Astrocyte (in vitro differentiated cells and primary cell): ENCODE results near the gene TJP1.

Experiments
- EZH2 ChIP-seq: IDR thresholded peaks from 2 replicates; pipeline ENCODE4 v1.6.1; 2012; ENCODE audit warnings: mild to moderate bottlenecking, low read length, inconsistent platforms; ENCODE audit not compliant: insufficient read depth
- TF ChIP-seq, protein P1 (sequence below): IDR thresholded peaks from 2 replicates; pipeline ENCODE4 v1.5.1; 2011; ENCODE audit warnings: low read depth, mild to moderate bottlenecking, inconsistent platforms, low read length, moderate library complexity; ENCODE audit not compliant: insufficient read depth

DNA sequence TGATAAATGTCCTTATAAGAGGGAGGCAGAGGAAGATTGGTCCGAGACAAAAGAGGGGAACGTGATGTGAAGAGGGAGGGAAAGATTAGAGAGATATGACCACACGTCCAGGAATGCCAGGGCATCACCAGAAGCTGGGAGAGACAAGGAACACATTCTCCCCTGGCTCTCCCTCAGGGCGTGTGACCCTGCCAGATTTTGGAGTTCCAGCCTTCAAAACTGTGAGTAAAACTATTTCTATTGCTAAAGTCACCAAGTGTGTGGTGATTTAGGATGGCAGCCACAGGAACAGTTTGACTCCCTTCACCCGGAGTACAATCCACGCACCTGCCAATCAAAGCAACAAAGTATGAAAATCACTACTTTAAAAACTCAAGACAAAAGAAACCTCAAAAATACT lies 32.1 kb upstream of the TJP1 start:
- TF ChIP-seq, protein P1, sequence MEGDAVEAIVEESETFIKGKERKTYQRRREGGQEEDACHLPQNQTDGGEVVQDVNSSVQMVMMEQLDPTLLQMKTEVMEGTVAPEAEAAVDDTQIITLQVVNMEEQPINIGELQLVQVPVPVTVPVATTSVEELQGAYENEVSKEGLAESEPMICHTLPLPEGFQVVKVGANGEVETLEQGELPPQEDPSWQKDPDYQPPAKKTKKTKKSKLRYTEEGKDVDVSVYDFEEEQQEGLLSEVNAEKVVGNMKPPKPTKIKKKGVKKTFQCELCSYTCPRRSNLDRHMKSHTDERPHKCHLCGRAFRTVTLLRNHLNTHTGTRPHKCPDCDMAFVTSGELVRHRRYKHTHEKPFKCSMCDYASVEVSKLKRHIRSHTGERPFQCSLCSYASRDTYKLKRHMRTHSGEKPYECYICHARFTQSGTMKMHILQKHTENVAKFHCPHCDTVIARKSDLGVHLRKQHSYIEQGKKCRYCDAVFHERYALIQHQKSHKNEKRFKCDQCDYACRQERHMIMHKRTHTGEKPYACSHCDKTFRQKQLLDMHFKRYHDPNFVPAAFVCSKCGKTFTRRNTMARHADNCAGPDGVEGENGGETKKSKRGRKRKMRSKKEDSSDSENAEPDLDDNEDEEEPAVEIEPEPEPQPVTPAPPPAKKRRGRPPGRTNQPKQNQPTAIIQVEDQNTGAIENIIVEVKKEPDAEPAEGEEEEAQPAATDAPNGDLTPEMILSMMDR: no peak
- no peak for TF ChIP-seq EZH2
